Epithelial cell of prostate (primary cell): Measurements from ENCODE around the gene C12orf43.

Experiments used
- DNase-seq: peaks from one replicate; pipeline ENCODE4 v3.0.0-alpha.2; 2011; ENCODE audit warnings: low read depth, low spot score
- H3K27ac ChIP-seq: fragments of 450-650 bp; 2 replicates; pipeline ENCODE4 v1.5.1; 2017; ENCODE audit warnings: mild to moderate bottlenecking

The C12orf43 gene

GRCh38 chr12:121033625-121034349 lies 17.5 kb upstream of the C12orf43 start:
- peak; percentile 80 for DNase-seq
- H3K27ac ChIP-seq: peak overlapping the region; percentile 87

GRCh38 chr12:121030576-121031212 lies 14.4 kb upstream of the C12orf43 start:
- no peak for DNase-seq
- H3K27ac ChIP-seq: no peak overlapping the region

- peak overlapping the region; percentile 62 for H3K27ac ChIP-seq
- DNase-seq: no peak
Measured at GRCh38 chr12:121026274-121027045, 10.2 kb upstream of the C12orf43 start.

GRCh38 chr12:121025442-121026226 lies 9.3 kb upstream of the C12orf43 start:
- DNase-seq: no peak
- H3K27ac ChIP-seq: peak overlapping the region; percentile 62

GRCh38 chr12:121023799-121024198 lies 7.5 kb upstream of the C12orf43 start:
- no peak for DNase-seq

GRCh38 chr12:121022713-121023112 lies 6.4 kb upstream of the C12orf43 start:
- H3K27ac ChIP-seq: no peak overlapping the region
- no peak for DNase-seq

More at GRCh38 chr12:121023799-121024198, 7.5 kb upstream of the C12orf43 start:
- no peak overlapping the region for H3K27ac ChIP-seq

- H3K27ac ChIP-seq: no peak overlapping the region
- DNase-seq: no peak
Measured at GRCh38 chr12:121021754-121022153, 5.5 kb upstream of the C12orf43 start.

- H3K27ac ChIP-seq: no peak overlapping the region
- DNase-seq: no peak
Measured at GRCh38 chr12:121018860-121019617, 2.8 kb upstream of the C12orf43 start.

GRCh38 chr12:121017966-121018491 lies 1.7 kb upstream of the C12orf43 start:
- no peak overlapping the region for H3K27ac ChIP-seq
- no peak for DNase-seq

- DNase-seq: no peak
- H3K27ac ChIP-seq: no peak overlapping the region
Measured at GRCh38 chr12:121013715-121014114, 2.6 kb downstream of the C12orf43 start.

GRCh38 chr12:121011820-121012219 lies 4.5 kb downstream of the C12orf43 start:
- H3K27ac ChIP-seq: no peak overlapping the region
- DNase-seq: no peak

- DNase-seq: no peak
- H3K27ac ChIP-seq: no peak overlapping the region
Measured at GRCh38 chr12:121010860-121011259, 5.4 kb downstream of the C12orf43 start.

- no peak for DNase-seq
- no peak overlapping the region for H3K27ac ChIP-seq
Measured at GRCh38 chr12:121009741-121010140, 6.5 kb downstream of the C12orf43 start.

- DNase-seq: no peak
- H3K27ac ChIP-seq: no peak overlapping the region
Measured at GRCh38 chr12:121008347-121009098, 7.8 kb downstream of the C12orf43 start.

GRCh38 chr12:121005346-121005815 lies 10.9 kb downstream of the C12orf43 start:
- no peak overlapping the region for H3K27ac ChIP-seq
- DNase-seq: no peak

GRCh38 chr12:121004253-121004815 lies 12.0 kb downstream of the C12orf43 start:
- no peak for DNase-seq
- no peak overlapping the region for H3K27ac ChIP-seq

GRCh38 chr12:121003650-121004049 lies 12.6 kb downstream of the C12orf43 start:
- no peak overlapping the region for H3K27ac ChIP-seq
- no peak for DNase-seq

- no peak for DNase-seq
- H3K27ac ChIP-seq: no peak overlapping the region
Measured at GRCh38 chr12:121001841-121002483, 14.3 kb downstream of the C12orf43 start.
